GM10847 (cell line): ENCODE measurements around the gene SARS1.
A peak's percentile ranks its signal among the peaks of the same experiment; 100 is the strongest.

Experiments
- POLR2A ChIP-seq: IDR thresholded peaks from 2 replicates; pipeline ENCODE4 v1.6.1; 2011; ENCODE audit not compliant: insufficient read length; ENCODE audit errors: extremely low read depth

Gene SARS1, protein sequence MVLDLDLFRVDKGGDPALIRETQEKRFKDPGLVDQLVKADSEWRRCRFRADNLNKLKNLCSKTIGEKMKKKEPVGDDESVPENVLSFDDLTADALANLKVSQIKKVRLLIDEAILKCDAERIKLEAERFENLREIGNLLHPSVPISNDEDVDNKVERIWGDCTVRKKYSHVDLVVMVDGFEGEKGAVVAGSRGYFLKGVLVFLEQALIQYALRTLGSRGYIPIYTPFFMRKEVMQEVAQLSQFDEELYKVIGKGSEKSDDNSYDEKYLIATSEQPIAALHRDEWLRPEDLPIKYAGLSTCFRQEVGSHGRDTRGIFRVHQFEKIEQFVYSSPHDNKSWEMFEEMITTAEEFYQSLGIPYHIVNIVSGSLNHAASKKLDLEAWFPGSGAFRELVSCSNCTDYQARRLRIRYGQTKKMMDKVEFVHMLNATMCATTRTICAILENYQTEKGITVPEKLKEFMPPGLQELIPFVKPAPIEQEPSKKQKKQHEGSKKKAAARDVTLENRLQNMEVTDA

DNA sequence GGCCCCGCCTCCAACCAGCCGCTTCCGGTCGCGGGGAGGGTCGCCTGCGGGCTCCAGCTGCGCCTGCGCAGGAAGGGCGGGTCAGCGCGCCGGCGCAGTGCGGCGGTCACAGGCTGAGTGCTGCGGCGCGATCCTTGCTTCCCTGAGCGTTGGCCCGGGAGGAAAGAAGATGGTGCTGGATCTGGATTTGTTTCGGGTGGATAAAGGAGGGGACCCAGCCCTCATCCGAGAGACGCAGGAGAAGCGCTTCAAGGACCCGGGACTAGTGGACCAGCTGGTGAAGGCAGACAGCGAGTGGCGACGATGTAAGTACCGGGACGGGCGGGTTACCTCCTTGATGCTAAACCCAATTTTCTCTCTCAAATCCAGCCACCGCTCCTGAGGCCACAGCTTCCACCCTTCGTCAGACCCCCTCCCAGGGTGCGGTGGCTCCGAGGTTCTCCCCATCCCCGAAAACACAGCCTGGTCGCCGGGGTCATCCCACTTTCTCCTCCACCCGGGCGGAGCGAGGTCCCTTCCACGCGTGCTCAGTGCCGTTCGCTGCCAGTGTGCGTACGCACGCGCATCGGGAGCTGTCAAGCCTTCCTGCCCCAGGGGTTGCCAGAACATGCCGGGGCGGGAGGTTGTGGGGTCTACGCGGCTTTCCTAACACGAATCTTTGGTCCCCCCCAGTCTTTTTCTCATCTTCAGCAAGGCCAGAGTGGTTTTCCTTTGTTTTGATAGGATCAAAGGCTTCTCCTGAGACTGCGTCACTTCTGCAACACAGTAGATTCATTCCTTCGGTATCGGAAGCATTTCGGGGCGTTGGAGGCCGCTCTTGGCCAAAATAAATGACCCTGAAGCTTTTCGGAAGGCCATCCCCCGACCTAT lies at the start of gene SARS1:
SARS1 (plus strand) TSS at position 95 of the 870 bp plus-strand sequence; CDS start at position 170, 75 bp downstream.
- peak; percentile 67 for TF ChIP-seq POLR2A

GRCh38 chr1:109164538-109164937 lies 49.2 kb upstream of the SARS1 start:
- TF ChIP-seq POLR2A = no peak

DNA sequence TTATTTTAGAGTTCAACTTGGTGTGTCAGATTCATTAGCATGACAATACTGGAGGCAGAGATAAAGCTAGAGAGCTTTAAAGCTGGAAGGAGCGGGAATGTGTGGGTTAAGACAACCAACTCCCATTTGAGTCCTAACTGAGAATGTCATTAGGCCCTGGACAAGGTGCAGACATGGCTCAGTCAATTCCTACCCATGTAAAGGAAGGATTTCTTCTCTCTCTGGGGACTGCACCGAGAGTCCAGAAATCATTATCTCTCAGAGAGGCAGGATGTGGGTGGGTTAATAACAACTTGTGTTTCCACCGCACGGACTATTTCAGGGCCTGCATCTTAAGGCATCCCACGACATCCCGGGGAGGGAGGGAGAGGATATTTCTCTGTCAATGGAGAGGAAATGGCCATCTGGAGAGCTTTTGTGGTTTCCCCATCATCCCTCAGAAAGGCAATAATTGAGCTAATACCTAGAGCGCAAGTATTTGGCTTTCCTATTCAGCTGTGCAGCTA lies 46.7 kb upstream of the SARS1 start:
- no peak for TF ChIP-seq POLR2A

DNA sequence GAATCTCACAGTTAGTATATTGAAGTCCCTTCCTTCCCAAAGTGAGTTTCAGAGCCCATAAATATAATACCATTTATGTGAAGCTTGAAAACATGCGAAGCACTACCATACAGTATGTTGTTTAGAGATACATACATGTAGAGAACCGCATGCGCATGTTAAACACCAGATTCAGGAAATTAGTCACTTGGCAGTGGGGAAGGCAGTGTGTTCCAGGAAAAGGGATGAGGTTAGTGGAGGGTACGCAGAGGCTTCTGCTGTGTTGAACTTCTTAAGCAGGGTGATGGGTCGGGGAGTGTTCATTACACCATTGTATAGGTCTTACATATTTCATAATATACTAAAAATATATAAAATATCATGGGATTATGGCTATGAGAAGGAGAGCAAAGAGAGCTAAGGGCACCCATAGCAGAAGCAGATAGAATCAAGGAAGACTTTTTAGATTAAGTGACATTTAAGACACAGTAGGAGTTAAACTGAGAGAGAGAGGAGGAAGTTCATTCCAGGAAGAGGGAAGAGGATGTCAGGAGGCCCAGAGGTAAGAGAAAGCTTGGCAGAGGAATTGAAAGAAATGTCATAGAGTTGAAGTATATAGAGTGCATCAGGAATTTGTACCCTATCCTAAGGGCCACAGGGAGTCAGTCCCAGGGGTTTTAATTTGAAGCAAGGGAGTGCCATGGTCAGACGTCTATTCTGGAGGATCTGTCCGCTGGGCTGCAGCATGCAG lies 43.5 kb upstream of the SARS1 start:
- TF ChIP-seq POLR2A = no peak

DNA sequence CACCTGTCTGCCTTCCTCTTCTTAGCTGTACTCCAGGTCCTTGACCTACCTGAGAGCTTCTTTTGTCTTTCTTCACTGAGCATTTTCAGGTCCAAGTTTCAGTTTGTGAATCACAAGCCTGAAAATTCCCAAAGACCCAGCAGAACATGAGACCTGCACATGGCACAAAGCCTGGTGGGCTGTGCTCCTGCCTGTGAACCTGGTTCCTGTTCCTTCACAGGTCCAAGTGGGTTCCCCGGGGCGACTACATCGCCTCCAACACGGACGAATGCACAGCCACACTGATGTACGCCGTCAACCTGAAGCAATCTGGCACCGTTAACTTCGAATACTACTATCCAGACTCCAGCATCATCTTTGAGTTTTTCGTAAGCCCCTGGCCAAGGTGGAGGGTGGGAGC lies 42.1 kb upstream of the SARS1 start:
- TF ChIP-seq POLR2A = no peak

- no peak for TF ChIP-seq POLR2A
Observed at GRCh38 chr1:109181085-109181806, 32.5 kb upstream of the SARS1 start.

DNA sequence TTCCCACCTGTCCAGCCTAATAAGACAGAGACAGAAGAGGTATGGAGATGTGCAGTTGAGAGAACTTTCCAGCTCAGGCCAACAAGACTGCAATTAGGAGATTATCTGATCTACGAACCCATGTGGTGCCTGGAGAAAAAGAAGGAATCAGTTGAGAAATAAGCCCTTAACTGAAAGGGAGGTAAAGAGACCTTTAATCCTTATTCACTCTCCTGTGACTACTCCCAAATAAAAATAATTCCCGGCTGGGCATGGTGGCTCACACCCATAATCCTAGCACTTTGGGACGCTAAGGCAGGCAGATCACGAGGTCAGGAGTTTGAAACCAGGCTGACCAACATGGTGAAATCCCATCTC lies 31.9 kb upstream of the SARS1 start:
- no peak for TF ChIP-seq POLR2A

- TF ChIP-seq POLR2A = no peak
Observed at GRCh38 chr1:109183058-109183738, 30.5 kb upstream of the SARS1 start.

- no peak for TF ChIP-seq POLR2A
Observed at GRCh38 chr1:109184687-109185086, 29.0 kb upstream of the SARS1 start.

GRCh38 chr1:109185357-109185756 lies 28.4 kb upstream of the SARS1 start:
- TF ChIP-seq POLR2A = no peak

- TF ChIP-seq POLR2A = no peak
Observed at GRCh38 chr1:109185990-109186732, 27.6 kb upstream of the SARS1 start.

GRCh38 chr1:109186733-109187086 lies 27.0 kb upstream of the SARS1 start:
- TF ChIP-seq POLR2A = no peak

DNA sequence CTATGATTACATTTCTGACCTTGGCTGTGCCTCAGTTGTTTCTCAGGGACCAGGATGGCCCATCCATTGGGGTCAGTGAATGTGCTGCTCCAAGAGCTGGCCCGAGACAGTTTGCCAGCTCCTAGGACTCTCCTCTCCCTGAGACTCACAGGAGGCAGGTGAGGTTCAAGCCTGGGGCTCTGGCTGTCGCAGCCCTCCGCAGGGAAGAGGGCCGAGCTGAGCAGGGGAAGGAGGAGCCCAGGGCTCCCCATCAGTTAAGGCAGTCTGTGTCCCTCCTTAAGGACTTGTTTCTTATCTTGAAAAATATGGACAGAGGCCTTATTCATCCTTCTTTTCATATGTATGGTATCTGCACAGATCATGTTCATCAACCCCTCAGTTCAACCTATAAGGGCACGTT lies 26.6 kb upstream of the SARS1 start:
- TF ChIP-seq POLR2A = no peak

DNA sequence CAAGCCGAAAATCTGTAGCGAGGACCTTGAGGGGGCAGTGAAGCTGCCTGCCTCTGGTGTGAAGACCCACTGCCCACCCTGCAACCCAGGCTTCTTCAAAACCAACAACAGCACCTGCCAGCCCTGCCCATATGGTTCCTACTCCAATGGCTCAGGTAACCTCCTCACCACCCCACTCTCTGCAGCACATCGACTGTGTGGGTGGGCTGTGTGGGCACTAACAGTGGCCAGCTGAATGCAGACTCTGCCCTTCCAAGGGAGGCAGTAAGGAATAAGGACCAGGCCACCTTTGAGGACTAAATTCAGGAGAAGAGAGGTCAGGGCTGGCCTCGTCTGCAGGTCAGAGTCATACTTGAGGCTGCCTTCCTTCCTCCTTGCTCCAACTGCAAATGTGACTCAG lies 25.5 kb upstream of the SARS1 start:
- TF ChIP-seq POLR2A = no peak

GRCh38 chr1:109188781-109189180 lies 24.9 kb upstream of the SARS1 start:
- TF ChIP-seq POLR2A = no peak
